ENCODE measurements around the gene LHFPL3. TPM values are rescaled to one million over a fixed set of nuclear protein-coding genes. Genes with fewer than 3 reads are reported as not detected.

The LHFPL3 gene
- total RNA-seq, 1 experiment from 2014 or later = not detected

DNA sequence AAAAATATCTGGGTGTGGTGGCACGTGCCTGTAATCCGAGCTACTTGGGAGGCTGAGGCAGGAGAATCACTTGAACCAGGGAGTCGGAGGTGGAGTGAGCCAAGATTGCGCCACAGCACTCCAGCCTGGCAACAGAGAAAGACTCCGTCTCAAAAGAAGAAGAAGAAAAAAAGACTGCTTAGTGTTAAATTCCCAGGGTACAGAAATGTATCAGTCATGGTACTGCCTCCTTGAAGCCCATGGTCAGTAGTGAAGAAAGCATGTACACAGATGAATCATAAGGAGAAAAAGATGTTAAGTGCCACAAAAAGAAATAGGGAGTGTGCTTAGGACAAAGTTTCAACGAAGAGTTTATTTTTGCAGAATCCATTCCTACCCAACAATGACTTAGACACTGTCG lies 623.1 kb downstream of the LHFPL3 start:
- H2BK12ac ChIP-seq (ENCODE audit: insufficient read length, low read depth, low read length) = no peak overlapping the region
- no peak overlapping the region for H2BK15ac ChIP-seq (ENCODE audit: low read depth, low read length)
- no peak overlapping the region for H3K4ac ChIP-seq (ENCODE audit: low read depth, low read length)
- H3K36me3 Mint-ChIP-seq (ENCODE audit: insufficient read depth in 1 of 3, low read depth in 3 of 3) = no peaks in the 10 kb centered on the region; a peak in 1 of 7 replicates
- H3K23me2 ChIP-seq (ENCODE audit: insufficient read length, low read depth, low read length, poor library complexity, severe bottlenecking) = no peaks in the 10 kb centered on the region
- no peak overlapping the region for H4K91ac ChIP-seq (ENCODE audit: insufficient read length, low read depth, low read length)
- no peak overlapping the region for H2AK5ac ChIP-seq (ENCODE audit: insufficient read length, low read length)
- no peak overlapping the region for H2BK120ac ChIP-seq (ENCODE audit: low read depth, low read length, poor library complexity, severe bottlenecking)
- H2BK5ac ChIP-seq (ENCODE audit: insufficient read length, low read length) = no peak overlapping the region
- no peaks in the 10 kb centered on the region for H3K4me1 Mint-ChIP-seq
- no peaks in the 10 kb centered on the region for H3K4me1 ChIP-seq (ENCODE audit: insufficient read depth, low read length)
- no peak overlapping the region for H2AFZ ChIP-seq (ENCODE audit: low read length)
- DNase-seq = no peak
- H3K79me1 ChIP-seq (ENCODE audit: insufficient read depth, low read depth, low read length, poor library complexity, severe bottlenecking) = no peaks in the 10 kb centered on the region
- no CpG with 5 or more reads among the region's 7 CpGs for WGBS (ENCODE audit: extremely low coverage, insufficient read length, low lambda C conversion rate)
- no peak overlapping the region for H3K56ac ChIP-seq (ENCODE audit: insufficient read length, low read depth, low read length)
- TF ChIP-seq CTCF (conservative IDR thresholded peaks at IDR 0.05) = no peak
- H3K9ac ChIP-seq (ENCODE audit: extremely low read depth, insufficient read length, low read length) = no peak overlapping the region
- H4K5ac ChIP-seq (ENCODE audit: insufficient read length, low read depth, low read length) = no peak overlapping the region
- no peak overlapping the region for H3K23ac ChIP-seq (ENCODE audit: insufficient read length, low read depth, low read length)
- H2BK20ac ChIP-seq (ENCODE audit: low read depth, low read length, poor library complexity, severe bottlenecking) = no peak overlapping the region
- H4K20me1 ChIP-seq (ENCODE audit: control insufficient read depth, insufficient read depth, insufficient read length) = no peaks in the 10 kb centered on the region
- no peaks in the 10 kb centered on the region for H3K79me2 ChIP-seq (ENCODE audit: insufficient read depth, low read length)
- H3K27ac ChIP-seq (ENCODE audit: insufficient read length, low read depth, low read length) = no peak overlapping the region
- no peak overlapping the region for H4K8ac ChIP-seq (replicated peaks; ENCODE audit: insufficient read length, low read depth, low read length)
- H3K14ac ChIP-seq (ENCODE audit: insufficient read depth, low read length) = no peak overlapping the region
- H3K27me3 ChIP-seq (ENCODE audit: insufficient read depth, low read length) = no peaks in the 10 kb centered on the region
- H3K27ac Mint-ChIP-seq = no peak overlapping the region
- H3K9me3 ChIP-seq (ENCODE audit: control insufficient read depth, low read depth, low read length) = no peaks in the 10 kb centered on the region
- no peak overlapping the region for H3K4me3 Mint-ChIP-seq
- no peak overlapping the region for H3K18ac ChIP-seq (ENCODE audit: insufficient read length, low read depth, low read length)
- H3K27me3 Mint-ChIP-seq (ENCODE audit: low read depth) = no peaks in the 10 kb centered on the region
- no peaks in the 10 kb centered on the region for H3K9me3 Mint-ChIP-seq
- H3T11ph ChIP-seq (ENCODE audit: low read length) = no peak overlapping the region
- no peak overlapping the region for H3K4me2 ChIP-seq (ENCODE audit: insufficient read depth, insufficient read length, low read length)
